ENCODE results near the gene DYNLT3.

GRCh38 chrX:37818031-37818430, 29.3 kb downstream of the DYNLT3 start:
- TF ChIP-seq POLR2AphosphoS5 (IDR thresholded peaks at IDR 0.05) = no peak
- TF ChIP-seq CTCF (IDR thresholded peaks at IDR 0.05 in 8 of 11, conservative IDR thresholded peaks at IDR 0.05 in 3 of 11) = no peak
- no peak for TF ChIP-seq POLR2A (IDR thresholded peaks at IDR 0.05)
